B cell (primary cell): ENCODE measurements around the gene PHRF1. TPM values are rescaled to one million over a fixed set of nuclear protein-coding genes. Genes with fewer than 3 reads are reported as not detected.

Experiments
- ATAC-seq: fragments of 200-7000 bp; cut with Tn5 transposase; one replicate; pipeline ENCODE4 v1.10.0; 2021; ENCODE audit warnings: low read depth, mild to moderate bottlenecking, moderate number of reproducible peaks, moderate library complexity
- CTCF ChIA-PET: fragments of 350-600 bp; sonication (Branson Sonifier 250); formaldehyde crosslinking; loops from one replicate; lab custom pipeline; 2021; ENCODE audit warnings: antibody characterized with exemption, inconsistent platforms; lab: Charles Lee
- POLR2A ChIA-PET: fragments of 350-600 bp; sonication (Branson Sonifier 250); formaldehyde crosslinking; loops from one replicate; lab custom pipeline; 2021; ENCODE audit warnings: antibody characterized with exemption; lab: Charles Lee
- DNase-seq: peaks from one replicate; pipeline ENCODE4 v3.0.0; 2013
- H2AFZ ChIP-seq: 2 replicates; pipeline ENCODE4 v1.6.1; 2012; ENCODE audit warnings: mild to moderate bottlenecking, low read depth, low read length; ENCODE audit not compliant: insufficient read depth, poor library complexity, severe bottlenecking
- H3K27ac ChIP-seq, 2 donors: 1 replicate in 1 of 2; 2 replicates in 1 of 2; pipeline ENCODE4 v1.5.1; 2012 to 2013; ENCODE audit warnings: low read length in 2 of 2, mild to moderate bottlenecking in 2 of 2, moderate library complexity in 1 of 2
- H3K27me3 ChIP-seq, 4 experiments: fragments of 200-600 bp in 1 of 4; sonication (generic) in 1 of 4; replicated peaks in 1 of 4; 1 replicate in 2 of 4; 2 replicates in 2 of 4; pipeline versions ENCODE4 v1.6.1 to v1.7.0; 2013 to 2016; ENCODE audit warnings: low read length in 3 of 4, mild to moderate bottlenecking in 2 of 4, mixed read lengths in 1 of 4, moderate library complexity in 1 of 4; ENCODE audit not compliant: insufficient read depth in 4 of 4, control insufficient read depth in 3 of 4; ENCODE audit errors: control extremely low read depth in 1 of 4
- H3K36me3 ChIP-seq, 2 experiments: replicated peaks in 1 of 2; 1 replicate in 1 of 2; 2 replicates in 1 of 2; pipeline versions ENCODE4 v1.6.1 to v1.7.1; 2013; ENCODE audit warnings: low read length in 1 of 2; ENCODE audit not compliant: insufficient read depth in 2 of 2, control insufficient read depth in 1 of 2; ENCODE audit errors: control extremely low read depth in 1 of 2, extremely low read depth in 1 of 2
- H3K4me1 ChIP-seq, 2 donors: fragments of 200-600 bp in 1 of 2; sonication (generic) in 1 of 2; 1 replicate in 1 of 2; 2 replicates in 1 of 2; pipeline versions ENCODE4 v1.5.1 to v1.6.1; 2013 to 2017; ENCODE audit warnings: low read length in 2 of 2; ENCODE audit not compliant: control insufficient read depth in 2 of 2, insufficient read depth in 2 of 2
- H3K4me2 ChIP-seq: replicated peaks from 2 replicates; pipeline ENCODE3; 2012; ENCODE audit warnings: mild to moderate bottlenecking, low read depth, low read length; ENCODE audit not compliant: poor library complexity, severe bottlenecking
- H3K4me3 ChIP-seq, 5 experiments: fragments of 200-600 bp in 1 of 5; sonication (generic) in 1 of 5; 1 replicate in 3 of 5; 2 replicates in 2 of 5; pipeline versions ENCODE4 v1.5.1 to v1.7.0; 2011 to 2016; ENCODE audit warnings: low read length in 4 of 5, mild to moderate bottlenecking in 4 of 5, low read depth in 2 of 5, control low read depth in 1 of 5, moderate library complexity in 1 of 5; ENCODE audit not compliant: insufficient read depth in 1 of 5; ENCODE audit errors: control extremely low read depth in 1 of 5, extremely low read depth in 1 of 5
- H3K79me2 ChIP-seq: fragments of 200-600 bp; sonication (generic); one replicate; pipeline ENCODE4 v1.6.0; 2016; ENCODE audit warnings: low read length; ENCODE audit not compliant: control insufficient read depth, insufficient read depth
- H3K9ac ChIP-seq: fragments of 200-600 bp; sonication (generic); 2 replicates; pipeline ENCODE4 v1.6.1; 2017; ENCODE audit warnings: mild to moderate bottlenecking, low read length, moderate library complexity
- H3K9me3 ChIP-seq, 3 donors: one replicate each; pipeline versions ENCODE4 v1.6.1 to v1.7.1; 2013; ENCODE audit warnings: low read length in 2 of 3; ENCODE audit not compliant: control insufficient read depth in 2 of 3, insufficient read depth in 1 of 3; ENCODE audit errors: control extremely low read depth in 1 of 3
- H4K20me1 ChIP-seq: 2 replicates; pipeline ENCODE4 v1.6.0; 2012; ENCODE audit warnings: mild to moderate bottlenecking, low read length; ENCODE audit not compliant: insufficient read depth, control insufficient read depth, poor library complexity, severe bottlenecking
- H3K27ac Mint-ChIP-seq: one replicate; pipeline ENCODE4 v1.8.0; 2021; ENCODE audit warnings: mixed read lengths
- H3K27me3 Mint-ChIP-seq: one replicate; pipeline ENCODE4 v1.8.0; 2021; ENCODE audit warnings: mixed read lengths
- H3K4me1 Mint-ChIP-seq: one replicate; pipeline ENCODE4 v1.8.0; 2021; ENCODE audit warnings: mixed read lengths
- H3K4me3 Mint-ChIP-seq: one replicate; pipeline ENCODE4 v1.8.0; 2021; ENCODE audit warnings: mixed read lengths
- H3K9me3 Mint-ChIP-seq: one replicate; pipeline ENCODE4 v1.8.0; 2022; ENCODE audit warnings: mixed read lengths; ENCODE audit not compliant: insufficient read depth
- CTCF ChIP-seq: fragments of 200-600 bp; IDR thresholded peaks from one replicate; pipeline ENCODE4 v1.8.0; 2022; ENCODE audit warnings: antibody characterized with exemption, mild to moderate bottlenecking
- EZH2 ChIP-seq: IDR thresholded peaks from 2 replicates; pipeline ENCODE4 v1.6.1; 2012; ENCODE audit warnings: borderline replicate concordance, low read depth, mild to moderate bottlenecking, moderate library complexity, low read length; ENCODE audit not compliant: insufficient read depth, poor library complexity, severe bottlenecking
- WGBS: methylation state at CpG from one replicate; pipeline ENCODE4 v1.1.5; 2013; ENCODE audit warnings: missing lambda C conversion rate; ENCODE audit not compliant: insufficient coverage; 5-methylcytosine and 5-hydroxymethylcytosine counted together
- intact Hi-C: fragments of 100-400 bp; cut with micrococcal nuclease; formaldehyde crosslinking; loops from one replicate; pipeline ENCODE4 v1.10.0; 2022
- polyA plus RNA-seq: library from polyadenylated mRNA; depleted of rRNA; stranded (reverse); fragments of >200 nt; gene quantifications from 2 replicates; pipeline ENCODE4 v1.2.3, GENCODE V29; 2012
- total RNA-seq, 2 donors: library from RNA; stranded (reverse); fragments of 120-200 nt in 1 of 2; gene quantifications; 1 replicate in 1 of 2; 2 replicates in 1 of 2; pipeline versions ENCODE4 v1.2.3 to v1.2.4, GENCODE V29; 2013 to 2022

The PHRF1 gene
- total and polyA plus RNA-seq, 2 donors (not counting 1 experiment from before 2014, with no cell fraction given) = 22.3 to 57.9 TPM

- peaks cover 2% of the 10 kb centered on the region for H3K4me1 Mint-ChIP-seq
- Histone ChIP-seq H3K9ac (no peak overlapping the region), H3K27ac (no peak overlapping the region), H3K4me2 (no peak overlapping the region), H3K36me3 (peaks cover 0 to 89% of the 10 kb centered on the region in 2 experiments), H4K20me1 (peaks cover 57% of the 10 kb centered on the region), H2AFZ (no peak overlapping the region), H3K79me2 (peaks cover 9% of the 10 kb centered on the region), H3K4me1 (peaks cover 2 to 8% of the 10 kb centered on the region in 2 donors), H3K27me3 (no peaks in the 10 kb centered on the region), H3K9me3 (no peaks in the 10 kb centered on the region), H3K4me3 (no peak overlapping the region)
- no peak overlapping the region for H3K27ac Mint-ChIP-seq
- H3K4me3 Mint-ChIP-seq = no peak overlapping the region
- H3K27me3 Mint-ChIP-seq = no peaks in the 10 kb centered on the region
- 93% methylated on average over 24 of the region's 28 CpGs for WGBS
- ChIA-PET POLR2A (no interaction called here), CTCF (no interaction called here)
- TF ChIP-seq CTCF = no peak
- TF ChIP-seq EZH2 = no peak
- DNase-seq (no peak), ATAC-seq (no peak)
- no peaks in the 10 kb centered on the region for H3K9me3 Mint-ChIP-seq
- intact Hi-C loops = no loop called here
These were observed 32.6 kb downstream of the PHRF1 start for GRCh38 chr11:608791-609251.

DNA sequence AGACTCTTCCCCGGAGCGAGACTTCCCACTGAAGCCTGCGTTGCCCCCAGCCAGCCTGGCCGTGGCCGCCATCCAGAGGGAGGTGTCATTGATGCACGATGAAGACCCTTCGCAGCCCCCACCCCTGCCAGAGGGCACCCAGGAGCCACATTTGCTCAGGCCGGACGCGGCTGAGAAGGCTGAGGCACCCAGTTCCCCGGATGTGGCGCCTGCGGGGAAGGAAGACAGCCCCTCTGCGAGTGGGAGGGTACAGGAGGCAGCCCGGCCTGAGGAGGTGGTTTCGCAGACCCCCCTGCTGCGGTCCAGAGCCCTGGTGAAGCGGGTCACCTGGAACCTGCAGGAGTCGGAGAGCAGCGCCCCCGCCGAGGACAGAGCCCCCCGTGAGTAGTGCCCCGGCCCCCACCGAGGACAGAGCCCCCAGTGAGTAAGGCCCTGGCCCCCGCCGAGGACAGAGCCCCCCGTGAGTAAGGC lies 33.1 kb downstream of the PHRF1 start:
- no peak overlapping the region for H3K9ac ChIP-seq
- no peaks in the 10 kb centered on the region for H3K9me3 ChIP-seq
- no peak overlapping the region for H3K27ac ChIP-seq
- H3K79me2 ChIP-seq = peaks cover 9% of the 10 kb centered on the region
- TF ChIP-seq EZH2 (no peak), CTCF (no peak)
- ATAC-seq = no peak
- no peak overlapping the region for H3K4me3 ChIP-seq
- H3K27me3 ChIP-seq = no peaks in the 10 kb centered on the region
- intact Hi-C loops = no loop called here
- no peak overlapping the region for H2AFZ ChIP-seq
- H3K4me2 ChIP-seq = no peak overlapping the region
- Mint-ChIP-seq H3K4me1 (peaks cover 6% of the 10 kb centered on the region), H3K4me3 (no peak overlapping the region), H3K27me3 (no peaks in the 10 kb centered on the region), H3K27ac (no peak overlapping the region), H3K9me3 (no peaks in the 10 kb centered on the region)
- H3K4me1 ChIP-seq = peaks cover 3 to 14% of the 10 kb centered on the region in 2 donors
- no peak for DNase-seq
- CTCF ChIA-PET = no interaction called here
- POLR2A ChIA-PET = no interaction called here
- WGBS = 93% methylated on average over 28 of the region's 28 CpGs
- H4K20me1 ChIP-seq = peaks cover 62% of the 10 kb centered on the region
- H3K36me3 ChIP-seq = peaks cover 0 to 87% of the 10 kb centered on the region in 2 experiments
